Measurements from ENCODE around the gene NIM1K.

DNA sequence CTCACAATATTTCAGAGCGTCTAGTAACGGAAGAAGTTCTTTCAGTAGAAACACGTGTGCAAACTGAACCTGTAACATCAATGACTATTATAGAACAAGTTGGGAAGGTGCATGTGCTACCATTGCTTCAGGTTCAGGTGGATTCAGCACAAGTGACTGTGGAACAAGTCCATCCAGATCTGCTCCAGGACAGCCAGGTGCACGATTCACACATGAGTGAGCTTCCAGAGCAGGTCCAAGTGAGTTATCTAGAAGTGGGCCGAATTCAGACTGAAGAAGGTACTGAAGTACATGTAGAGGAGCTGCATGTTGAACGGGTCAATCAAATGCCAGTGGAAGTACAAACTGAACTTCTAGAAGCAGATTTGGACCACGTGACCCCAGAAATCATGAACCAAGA, 17.4 kb upstream of the NIM1K start:
- TF ChIP-seq, protein P1, sequence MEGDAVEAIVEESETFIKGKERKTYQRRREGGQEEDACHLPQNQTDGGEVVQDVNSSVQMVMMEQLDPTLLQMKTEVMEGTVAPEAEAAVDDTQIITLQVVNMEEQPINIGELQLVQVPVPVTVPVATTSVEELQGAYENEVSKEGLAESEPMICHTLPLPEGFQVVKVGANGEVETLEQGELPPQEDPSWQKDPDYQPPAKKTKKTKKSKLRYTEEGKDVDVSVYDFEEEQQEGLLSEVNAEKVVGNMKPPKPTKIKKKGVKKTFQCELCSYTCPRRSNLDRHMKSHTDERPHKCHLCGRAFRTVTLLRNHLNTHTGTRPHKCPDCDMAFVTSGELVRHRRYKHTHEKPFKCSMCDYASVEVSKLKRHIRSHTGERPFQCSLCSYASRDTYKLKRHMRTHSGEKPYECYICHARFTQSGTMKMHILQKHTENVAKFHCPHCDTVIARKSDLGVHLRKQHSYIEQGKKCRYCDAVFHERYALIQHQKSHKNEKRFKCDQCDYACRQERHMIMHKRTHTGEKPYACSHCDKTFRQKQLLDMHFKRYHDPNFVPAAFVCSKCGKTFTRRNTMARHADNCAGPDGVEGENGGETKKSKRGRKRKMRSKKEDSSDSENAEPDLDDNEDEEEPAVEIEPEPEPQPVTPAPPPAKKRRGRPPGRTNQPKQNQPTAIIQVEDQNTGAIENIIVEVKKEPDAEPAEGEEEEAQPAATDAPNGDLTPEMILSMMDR (IDR thresholded peaks at IDR 0.05; ENCODE audit: insufficient read depth, low read length): no peak
- no peak for TF ChIP-seq POLR2AphosphoS5 (IDR thresholded peaks at IDR 0.05; ENCODE audit: low read depth)

Measured in HL-60 (cell line).